Lower leg skin (tissue), 4 donors: ENCODE results near the gene SCMH1. TPM values are rescaled to one million over a fixed set of nuclear protein-coding genes. Genes with fewer than 3 reads are reported as not detected.

Experiments used
- DNase-seq, 2 donors: peaks; one replicate each; pipeline ENCODE4 v3.0.0-alpha.2; 2019; ENCODE audit warnings: low spot score in 2 of 2
- H3K4me3 ChIP-seq: fragments of 200-600 bp; sonication (generic); 2 replicates; pipeline ENCODE4 v1.5.1; 2017; ENCODE audit warnings: mild to moderate bottlenecking, low read depth; ENCODE audit not compliant: poor library complexity, severe bottlenecking
- POLR2A ChIP-seq, 2 donors: fragments of 450-650 bp; IDR thresholded peaks; one replicate each; pipeline ENCODE4 v1.6.1; 2016 to 2017; ENCODE audit warnings: antibody characterized with exemption in 2 of 2, mild to moderate bottlenecking in 1 of 2, moderate library complexity in 1 of 2
- WGBS, 2 donors: methylation state at CpG; one replicate each; pipeline ENCODE4 v1.1.5; 2018; 5-methylcytosine and 5-hydroxymethylcytosine counted together
- intact Hi-C: fragments of 100-400 bp; cut with DNase I; formaldehyde crosslinking; loops from one replicate; pipeline ENCODE4 v1.15.0; 2023; ENCODE audit warnings: low total_unique reads
- total RNA-seq, 4 donors: library from RNA; depleted of rRNA; stranded (reverse); fragments of >200 nt; gene quantifications; one replicate each; pipeline ENCODE4 v1.1.0, GENCODE V29; 2016
- TF ChIP-seq, protein P1 (sequence below), 3 donors: fragments of 450-650 bp; IDR thresholded peaks; one replicate each; pipeline ENCODE4 v1.5.1; 2016; ENCODE audit warnings: antibody characterized with exemption in 3 of 3, mild to moderate bottlenecking in 3 of 3, moderate library complexity in 2 of 3

The SCMH1 gene
- total RNA-seq, 4 donors from 2014 or later, result 8.9 to 30.9 (median 21.8) TPM

DNA sequence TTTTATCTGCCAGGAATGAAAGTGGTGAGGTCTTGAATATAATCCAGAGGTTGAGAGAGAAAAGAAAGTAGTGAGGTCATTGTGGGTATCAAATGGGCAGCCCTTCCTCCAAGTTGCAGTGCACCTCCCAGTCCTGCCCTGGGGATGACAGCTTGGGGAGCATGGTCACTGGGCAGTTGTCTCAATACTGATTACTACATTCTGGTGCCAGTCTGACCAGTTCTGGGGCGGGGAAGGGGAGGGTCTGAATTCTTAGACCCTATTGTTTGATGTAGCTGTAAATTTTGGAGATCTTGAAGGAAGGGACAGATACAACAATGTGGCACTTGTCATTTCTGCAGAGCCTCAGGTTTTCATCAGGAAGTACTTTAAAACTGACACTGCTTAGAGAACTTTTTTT lies 231.8 kb downstream of the SCMH1 start:
- 75 to 85% methylated on average over 1 of the region's 1 CpG for WGBS, 2 donors
- intact Hi-C loops, result no loop called here
- TF ChIP-seq, protein P1, sequence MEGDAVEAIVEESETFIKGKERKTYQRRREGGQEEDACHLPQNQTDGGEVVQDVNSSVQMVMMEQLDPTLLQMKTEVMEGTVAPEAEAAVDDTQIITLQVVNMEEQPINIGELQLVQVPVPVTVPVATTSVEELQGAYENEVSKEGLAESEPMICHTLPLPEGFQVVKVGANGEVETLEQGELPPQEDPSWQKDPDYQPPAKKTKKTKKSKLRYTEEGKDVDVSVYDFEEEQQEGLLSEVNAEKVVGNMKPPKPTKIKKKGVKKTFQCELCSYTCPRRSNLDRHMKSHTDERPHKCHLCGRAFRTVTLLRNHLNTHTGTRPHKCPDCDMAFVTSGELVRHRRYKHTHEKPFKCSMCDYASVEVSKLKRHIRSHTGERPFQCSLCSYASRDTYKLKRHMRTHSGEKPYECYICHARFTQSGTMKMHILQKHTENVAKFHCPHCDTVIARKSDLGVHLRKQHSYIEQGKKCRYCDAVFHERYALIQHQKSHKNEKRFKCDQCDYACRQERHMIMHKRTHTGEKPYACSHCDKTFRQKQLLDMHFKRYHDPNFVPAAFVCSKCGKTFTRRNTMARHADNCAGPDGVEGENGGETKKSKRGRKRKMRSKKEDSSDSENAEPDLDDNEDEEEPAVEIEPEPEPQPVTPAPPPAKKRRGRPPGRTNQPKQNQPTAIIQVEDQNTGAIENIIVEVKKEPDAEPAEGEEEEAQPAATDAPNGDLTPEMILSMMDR (IDR thresholded peaks at IDR 0.05), result no peak
- TF ChIP-seq POLR2A (IDR thresholded peaks at IDR 0.05), result no peak
- no peak for DNase-seq
- H3K4me3 ChIP-seq, result no peak overlapping the region

DNA sequence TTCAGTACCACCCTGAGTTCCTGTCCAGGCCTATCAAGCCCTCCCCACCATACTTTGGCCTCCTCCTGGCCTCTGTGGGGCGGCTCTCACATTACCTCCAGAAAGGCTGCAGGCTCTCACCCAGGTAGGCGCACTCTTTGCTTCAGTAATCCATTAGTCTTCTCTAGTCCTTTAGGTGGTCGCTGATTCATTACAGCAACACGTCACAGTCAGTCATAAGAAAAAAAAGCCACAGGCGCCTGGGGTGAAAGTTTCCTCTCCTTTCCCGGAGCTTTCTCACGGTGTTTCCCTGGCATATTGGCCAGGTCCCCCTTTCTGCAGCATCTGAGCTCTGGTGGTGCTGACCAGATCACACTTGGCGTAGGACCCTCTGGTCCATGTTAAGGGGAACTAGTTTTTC lies 232.6 kb downstream of the SCMH1 start:
- H3K4me3 ChIP-seq, result no peak overlapping the region
- DNase-seq, result no peak
- TF ChIP-seq, protein P1 (IDR thresholded peaks at IDR 0.05), result no peak
- TF ChIP-seq POLR2A (IDR thresholded peaks at IDR 0.05), result no peak
- intact Hi-C loops, result no loop called here
- 94 to 95% methylated on average over 8 of the region's 8 CpGs for WGBS, 2 donors

DNA sequence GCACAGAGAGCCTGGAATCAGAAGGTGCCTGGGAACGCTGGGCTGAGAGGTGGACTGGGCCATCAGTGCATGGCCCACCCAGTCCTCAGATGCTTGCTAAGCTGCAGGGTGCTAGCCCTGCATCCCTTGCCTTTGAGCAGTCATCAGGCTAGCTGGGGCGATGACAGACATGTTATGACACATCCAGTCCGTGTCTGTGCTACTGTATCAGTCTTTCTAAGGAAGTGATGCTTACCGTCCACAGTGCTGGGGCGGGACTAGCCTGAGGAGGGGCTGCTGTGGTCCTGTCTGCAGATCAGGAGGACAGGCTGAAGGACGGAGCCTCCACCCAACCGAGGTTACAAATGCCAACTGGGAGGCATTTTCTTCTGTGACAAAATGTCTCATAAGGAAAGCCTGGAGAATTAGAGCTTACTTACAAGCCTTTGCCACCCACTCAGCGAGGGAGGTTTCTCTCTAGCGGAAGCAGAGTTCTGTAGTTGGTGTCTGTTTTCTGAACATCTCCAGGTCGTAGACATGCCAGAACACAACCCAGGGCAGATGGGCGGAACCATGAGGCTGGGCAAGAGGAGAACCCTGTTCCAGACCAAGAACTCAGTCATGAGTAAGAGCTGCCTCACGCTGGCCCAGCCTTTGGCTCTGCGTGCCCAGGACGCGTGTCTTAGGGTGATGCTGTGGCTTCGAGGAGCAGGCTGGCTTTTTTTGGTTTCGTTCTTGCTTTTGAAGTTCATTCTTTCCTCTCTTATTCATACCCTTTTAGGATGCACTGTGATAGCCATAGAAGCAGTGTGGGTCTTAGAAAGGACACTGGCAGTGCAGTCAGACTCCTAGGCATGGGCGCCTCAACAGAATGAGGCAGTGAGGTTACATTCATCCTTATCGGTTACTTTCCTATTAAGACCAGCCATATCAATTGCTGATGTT lies 234.9 kb downstream of the SCMH1 start:
- peak in 1 of 2 donors; percentile 51 for DNase-seq
- TF ChIP-seq POLR2A (IDR thresholded peaks at IDR 0.05), result no peak
- TF ChIP-seq, protein P1 (IDR thresholded peaks at IDR 0.05), result no peak
- no peak overlapping the region for H3K4me3 ChIP-seq
- intact Hi-C loops, result no loop called here
- 54 to 72% methylated on average over 17 to 19 of the region's 19 CpGs for WGBS, 2 donors

DNA sequence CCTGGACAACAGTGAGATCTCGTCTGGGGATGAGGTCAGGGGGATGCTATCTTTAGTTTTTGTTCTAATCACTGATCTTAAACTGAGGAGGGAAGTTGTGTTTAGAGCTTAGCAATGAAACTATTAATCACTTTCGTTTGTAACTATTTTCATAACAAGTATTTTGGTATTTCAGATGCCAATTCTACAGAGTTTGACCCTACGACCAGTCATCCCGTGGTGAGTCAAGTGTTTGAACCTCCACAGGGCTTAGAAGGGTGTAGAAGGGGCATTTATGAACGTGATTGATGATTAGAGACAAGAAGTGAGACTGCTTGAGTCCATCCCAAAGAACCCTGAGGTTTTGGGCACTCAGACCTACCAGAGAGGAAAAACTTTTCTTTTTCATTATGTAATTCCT lies 236.2 kb downstream of the SCMH1 start:
- TF ChIP-seq, protein P1 (IDR thresholded peaks at IDR 0.05), result no peak
- no peak for TF ChIP-seq POLR2A (IDR thresholded peaks at IDR 0.05)
- DNase-seq, result no peak
- WGBS, 2 donors, result 86 to 88% methylated on average over 5 of the region's 5 CpGs
- intact Hi-C loops, result no loop called here
- no peak overlapping the region for H3K4me3 ChIP-seq

DNA sequence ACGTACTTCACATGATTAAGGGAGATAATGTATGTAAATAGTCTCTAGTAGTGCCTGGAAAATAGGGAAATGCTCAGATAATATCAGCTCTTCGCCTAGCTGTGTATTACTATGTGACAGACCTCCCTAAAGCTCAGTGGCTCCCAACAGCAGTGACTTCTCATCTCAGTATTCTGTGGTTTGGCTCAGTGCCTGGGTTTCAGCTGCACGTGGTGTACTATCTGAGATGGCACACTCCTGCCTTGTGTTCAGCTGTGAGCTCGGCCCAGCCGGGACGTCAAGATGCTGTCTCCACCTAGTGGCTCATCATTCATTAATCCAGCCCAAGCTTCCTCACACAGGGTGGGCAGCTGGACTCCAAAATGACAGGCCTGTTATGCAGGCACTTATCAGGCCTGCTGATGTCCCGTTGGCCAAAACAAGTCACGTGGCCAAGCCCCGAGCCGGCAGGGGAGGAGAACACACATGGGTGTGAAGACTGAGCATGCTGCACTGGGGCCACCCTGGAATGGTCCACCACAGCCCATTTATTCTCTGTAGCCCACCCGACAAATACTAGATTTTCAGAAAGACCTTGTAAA lies 238.4 kb downstream of the SCMH1 start:
- WGBS, 2 donors, result 36 to 37% methylated on average over 11 of the region's 11 CpGs
- no peak overlapping the region for H3K4me3 ChIP-seq
- intact Hi-C loops, result no loop called here
- no peak for TF ChIP-seq POLR2A (IDR thresholded peaks at IDR 0.05)
- TF ChIP-seq, protein P1 (IDR thresholded peaks at IDR 0.05), result no peak
- DNase-seq, result peak; percentile 99
